ENCODE data around the gene FOSL2. TPM values are rescaled to one million over a fixed set of nuclear protein-coding genes. Genes with fewer than 3 reads are reported as not detected.

The FOSL2 gene
- total and polyA plus RNA-seq, 8 donors: 10.0 to 39.1 (median 21.1) TPM

DNA sequence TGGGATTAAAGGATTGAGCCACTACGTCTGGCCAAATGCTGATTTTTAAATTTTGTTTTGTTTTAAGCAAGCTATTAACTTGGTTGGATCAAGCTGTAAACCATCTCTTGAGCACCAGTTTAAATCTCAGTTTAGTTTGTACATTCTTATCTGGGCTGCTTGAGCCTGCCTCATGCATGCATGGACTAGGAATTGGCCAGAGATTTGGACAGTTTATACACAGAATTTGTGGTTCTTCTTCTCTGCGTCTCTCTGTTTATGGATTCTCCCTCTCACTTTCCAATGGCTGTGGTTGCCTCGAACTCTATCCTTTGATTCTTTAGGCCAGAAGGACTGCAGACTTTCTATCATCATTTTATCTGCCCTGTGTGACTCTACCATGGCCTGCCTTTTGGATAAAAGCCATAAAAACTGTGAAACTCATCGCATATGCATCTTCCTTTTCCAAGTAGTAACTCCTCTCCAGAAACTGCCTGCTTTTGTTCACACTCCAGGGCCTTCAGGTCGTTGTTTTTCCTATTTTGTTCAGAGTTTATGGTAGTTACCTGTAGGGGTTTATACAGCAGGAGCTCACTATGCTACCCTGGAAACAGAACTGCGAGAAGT lies 70.7 kb downstream of the FOSL2 start:
- WGBS, 2 donors: 70 to 72% methylated on average over 6 of the region's 6 CpGs
- Histone ChIP-seq H3K36me3 (no peaks in the 10 kb centered on the region), H3K4me3 (no peak overlapping the region), H3K27me3 (no peaks in the 10 kb centered on the region), H3K27ac (no peak overlapping the region), H3K4me1 (no peaks in the 10 kb centered on the region), H3K9me3 (no peaks in the 10 kb centered on the region)
- FAIRE-seq (no peak), ATAC-seq (no peak), DNase-seq (no peak)
- TF ChIP-seq, protein P1, sequence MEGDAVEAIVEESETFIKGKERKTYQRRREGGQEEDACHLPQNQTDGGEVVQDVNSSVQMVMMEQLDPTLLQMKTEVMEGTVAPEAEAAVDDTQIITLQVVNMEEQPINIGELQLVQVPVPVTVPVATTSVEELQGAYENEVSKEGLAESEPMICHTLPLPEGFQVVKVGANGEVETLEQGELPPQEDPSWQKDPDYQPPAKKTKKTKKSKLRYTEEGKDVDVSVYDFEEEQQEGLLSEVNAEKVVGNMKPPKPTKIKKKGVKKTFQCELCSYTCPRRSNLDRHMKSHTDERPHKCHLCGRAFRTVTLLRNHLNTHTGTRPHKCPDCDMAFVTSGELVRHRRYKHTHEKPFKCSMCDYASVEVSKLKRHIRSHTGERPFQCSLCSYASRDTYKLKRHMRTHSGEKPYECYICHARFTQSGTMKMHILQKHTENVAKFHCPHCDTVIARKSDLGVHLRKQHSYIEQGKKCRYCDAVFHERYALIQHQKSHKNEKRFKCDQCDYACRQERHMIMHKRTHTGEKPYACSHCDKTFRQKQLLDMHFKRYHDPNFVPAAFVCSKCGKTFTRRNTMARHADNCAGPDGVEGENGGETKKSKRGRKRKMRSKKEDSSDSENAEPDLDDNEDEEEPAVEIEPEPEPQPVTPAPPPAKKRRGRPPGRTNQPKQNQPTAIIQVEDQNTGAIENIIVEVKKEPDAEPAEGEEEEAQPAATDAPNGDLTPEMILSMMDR (IDR thresholded peaks at IDR 0.05): no peak
- intact Hi-C loops (cut with DNase I): no loop called here

DNA sequence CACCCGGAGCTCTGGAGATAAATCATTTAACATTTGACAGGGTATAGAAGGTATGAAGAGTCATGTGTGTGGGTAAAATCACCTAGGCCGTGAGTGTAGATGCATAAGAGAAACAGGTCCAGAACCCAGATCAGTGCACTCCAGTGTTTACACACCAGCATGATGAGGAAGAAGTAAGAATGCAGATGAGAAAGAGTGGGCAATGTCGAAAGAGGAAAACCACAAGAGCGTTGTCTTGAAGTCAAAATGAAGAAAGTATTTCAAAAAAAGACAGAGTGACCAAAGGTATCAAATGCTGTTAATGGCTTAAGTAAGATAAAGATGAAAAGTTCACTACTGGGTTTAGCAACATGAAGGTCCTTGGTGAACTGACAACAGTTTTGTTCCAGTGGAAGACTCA lies 71.2 kb downstream of the FOSL2 start:
- Histone ChIP-seq H3K9me3 (no peaks in the 10 kb centered on the region), H3K27ac (no peak overlapping the region), H3K4me1 (no peaks in the 10 kb centered on the region), H3K36me3 (no peaks in the 10 kb centered on the region), H3K4me3 (no peak overlapping the region), H3K27me3 (no peaks in the 10 kb centered on the region)
- peak in 2 of 4 donors; percentile 29 to 58 for ATAC-seq
- no peak for FAIRE-seq
- DNase-seq: no peak
- TF ChIP-seq, protein P1 (IDR thresholded peaks at IDR 0.05): no peak
- intact Hi-C loops (cut with DNase I): no loop called here
- 83 to 86% methylated on average over 4 of the region's 4 CpGs for WGBS, 2 donors

DNA sequence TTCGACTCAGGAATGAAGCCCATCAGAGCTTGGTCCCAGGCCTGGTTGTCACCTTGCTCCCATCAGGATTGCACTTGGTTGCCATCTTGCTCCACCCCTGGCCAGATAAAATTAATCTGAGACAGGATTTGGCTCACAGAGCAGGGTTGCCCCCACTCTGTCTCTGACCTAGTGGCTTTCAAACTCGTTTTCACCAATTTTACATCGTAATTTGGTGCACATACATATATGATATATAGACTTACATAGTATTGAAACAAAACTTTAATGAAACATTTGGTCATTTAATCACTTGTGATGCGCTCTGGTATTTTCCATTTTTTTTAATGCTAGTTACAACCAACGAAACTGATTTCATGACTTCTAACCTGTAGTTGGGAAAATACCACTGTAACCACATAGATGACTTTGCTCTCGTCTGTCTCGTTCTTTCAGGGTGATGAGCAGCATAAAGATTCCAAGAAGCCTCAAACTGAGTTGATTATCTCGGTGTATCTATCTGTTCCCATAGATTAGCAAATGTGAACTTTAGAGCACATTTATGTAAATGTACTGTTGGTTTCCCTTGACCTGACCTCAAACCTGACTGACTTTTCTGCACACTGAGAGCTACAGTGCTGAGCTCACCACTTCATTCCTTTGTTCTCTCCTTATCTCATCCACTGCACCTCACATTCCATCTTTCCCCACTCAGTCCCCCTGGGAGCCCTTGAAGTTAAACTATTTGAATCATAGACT lies 72.7 kb downstream of the FOSL2 start:
- ATAC-seq (no peak), DNase-seq (no peak), FAIRE-seq (no peak)
- Histone ChIP-seq H3K9me3 (no peaks in the 10 kb centered on the region), H3K4me1 (no peaks in the 10 kb centered on the region), H3K27me3 (no peaks in the 10 kb centered on the region), H3K4me3 (no peak overlapping the region), H3K27ac (no peak overlapping the region), H3K36me3 (no peaks in the 10 kb centered on the region)
- TF ChIP-seq, protein P1 (IDR thresholded peaks at IDR 0.05): no peak
- intact Hi-C loops (cut with DNase I): no loop called here
- WGBS, 2 donors: 66 to 71% methylated on average over 8 of the region's 8 CpGs

Other genes starting within 250 kb of the FOSL2 start
- gene PLB1, start 103.2 kb downstream of the FOSL2 start, total RNA-seq: 1 to 10 TPM in 3 of 6 donors, under 1 TPM in 3; 0.16 to 2.4 (median 0.76) TPM
- gene PLB1, start 103.2 kb downstream of the FOSL2 start, polyA plus RNA-seq: 1 to 10 TPM in 1 of 2 donors, under 1 TPM in 1; 0.80 to 1.4 TPM

Data from pancreas (tissue), 10 donors.